NCI-H526 (cell line): ENCODE data around the gene ATP4A.
A peak's percentile ranks its signal among the peaks of the same experiment; 100 is the strongest.
"Not testable (repeated sequence)": the region's sequence is repeated elsewhere in the genome, so short reads cannot be mapped to it uniquely, and the experiment has no call there.

ENCODE experiments used
- DNase-seq, 2 experiments: peaks; one replicate each; lab custom pipeline; 2025; lab: John Stamatoyannopoulos, UW

Gene ATP4A

GRCh38 chr19:35563207-35563829, at the start of gene ATP4A:
Gene ATP4A, minus strand, starts transcription at chr19:35563658. Its CDS starts 29 bp downstream, at chr19:35563629.
- DNase-seq, result no peak

GRCh38 chr19:35612559-35613321, 49.3 kb upstream of the ATP4A start, which contains the start of gene HAUS5:
Gene HAUS5, plus strand, starts transcription at chr19:35612735. Its CDS starts 60 bp downstream, at chr19:35612795.
- peak; percentile 92 to 98 for DNase-seq

GRCh38 chr19:35612224-35612558, 48.7 kb upstream of the ATP4A start:
- DNase-seq, result no peak

- no peak for DNase-seq
These were observed 46.4 kb upstream of the ATP4A start for GRCh38 chr19:35609851-35610353.

- peak in 1 of 2 experiments; percentile 23 for DNase-seq
These were observed 44.8 kb upstream of the ATP4A start for GRCh38 chr19:35608251-35608650.

- no peak for DNase-seq
These were observed 44.2 kb upstream of the ATP4A start for GRCh38 chr19:35607661-35608060.

- DNase-seq, result not testable (repeated sequence)
These were observed 43.7 kb upstream of the ATP4A start for GRCh38 chr19:35607170-35607569.

- not testable (repeated sequence) for DNase-seq
These were observed 41.0 kb upstream of the ATP4A start for GRCh38 chr19:35604436-35604835.

- DNase-seq, result no peak
These were observed 38.5 kb upstream of the ATP4A start for GRCh38 chr19:35601971-35602370.

- DNase-seq, result peak; percentile 20 to 36
These were observed 33.0 kb upstream of the ATP4A start for GRCh38 chr19:35596366-35596999.

GRCh38 chr19:35595928-35596327, 32.5 kb upstream of the ATP4A start:
- no peak for DNase-seq

- not testable (repeated sequence) for DNase-seq
These were observed 31.6 kb upstream of the ATP4A start for GRCh38 chr19:35595026-35595425.

- peak; percentile 41 to 80 for DNase-seq
These were observed 28.8 kb upstream of the ATP4A start for GRCh38 chr19:35592226-35592625.

- DNase-seq, result no peak
These were observed 27.4 kb upstream of the ATP4A start for GRCh38 chr19:35590875-35591274.

- no peak for DNase-seq
These were observed 23.9 kb upstream of the ATP4A start for GRCh38 chr19:35587321-35587720.

GRCh38 chr19:35585848-35586247, 22.4 kb upstream of the ATP4A start, which contains the start of gene PMIS2:
Gene PMIS2, plus strand, starts transcription at chr19:35586173. Its CDS starts 87 bp downstream, at chr19:35586260.
- peak in 1 of 2 experiments; percentile 35 for DNase-seq

GRCh38 chr19:35582760-35583159, 19.3 kb upstream of the ATP4A start:
- no peak for DNase-seq

GRCh38 chr19:35578707-35579106, 15.2 kb upstream of the ATP4A start:
- no peak for DNase-seq

GRCh38 chr19:35577918-35578317, 14.5 kb upstream of the ATP4A start:
- DNase-seq, result no peak

GRCh38 chr19:35571406-35571965, 8.0 kb upstream of the ATP4A start:
- DNase-seq, result no peak

- DNase-seq, result no peak
These were observed 5.9 kb upstream of the ATP4A start for GRCh38 chr19:35569281-35569781.

GRCh38 chr19:35566738-35567137, 3.3 kb upstream of the ATP4A start:
- DNase-seq, result no peak
